Heart left ventricle (tissue), 13 donors: ENCODE data around the gene LEFTY1.

Experiments
- CTCF ChIP-seq, 12 donors: fragments of 200-600 bp; sonication (generic) in 4 of 12; IDR thresholded peaks; one replicate each; pipeline versions ENCODE4 v1.5.0 to v1.8.0; 2018 to 2022; ENCODE audit warnings: antibody characterized with exemption in 12 of 12, mild to moderate bottlenecking in 5 of 12
- POLR2A ChIP-seq, 2 donors: fragments of 450-650 bp; IDR thresholded peaks; one replicate each; pipeline ENCODE4 v1.6.1; 2017; ENCODE audit warnings: antibody characterized with exemption in 2 of 2, mild to moderate bottlenecking in 2 of 2, moderate library complexity in 2 of 2
- donor health status: ischemic (EF 13 %, LVEDD 7.1; RV severe dilation, severe dysfunction).
- donor health status: DM: no; HTN: yes; CAD: no.
- donor health status: DM: no; HTN: no; CAD: no.
- donor health status: ischemic (EF 25% LVEDD 6.9; RV normal size, moderate dysfunction).
- donor health status: ischemic (EF 25% LVEDD 5.7; RV mildly dilated, moderate dysfunction).
- donor health status: ischemic (EF 35%, LVEDD 5.7; RV mildly dilated, moderate dysfunction).
- donor health status: nonischemic (EF 11% LVEDD 7.7; RV severe dilation, severe dysfunction).
- donor health status: DM: yes; HTN: yes; CAD: no.
- donor health status: PGD.
- donor health status: ischemic (EF 29% LVEDD 5.4; RV normal size, mild dysfunction).
- donor health status: nonischemic (EF 23%, LVEDD 6.1; RV moderate dilation, normal function).

- TF ChIP-seq CTCF (IDR thresholded peaks at IDR 0.05) (no peak), POLR2A (IDR thresholded peaks at IDR 0.05) (no peak)
Measured at GRCh38 chr1:225840713-225841112, 48.2 kb downstream of the LEFTY1 start.
